Upper lobe of left lung (tissue), 6 donors: ENCODE results near the gene PPP1R14B. TPM values are rescaled to one million over a fixed set of nuclear protein-coding genes. Genes with fewer than 3 reads are reported as not detected.
A peak's percentile ranks its signal among the peaks of the same experiment; 100 is the strongest.

ENCODE experiments used
- ATAC-seq, 2 donors: fragments of 200-7000 bp; cut with Tn5 transposase; one replicate each; pipeline ENCODE4 v1.9.1; 2022; ENCODE audit warnings: mild to moderate bottlenecking in 2 of 2, moderate library complexity in 2 of 2; ENCODE audit not compliant: low FRiP score in 2 of 2
- DNase-seq, 2 donors: peaks; one replicate each; pipeline ENCODE4 v3.0.0-alpha.2; 2019 to 2020
- H3K27ac ChIP-seq, 4 donors: fragments of 200-600 bp; sonication (generic); one replicate each; pipeline ENCODE4 v1.5.1; 2016 to 2019
- H3K27me3 ChIP-seq, 4 donors: fragments of 200-600 bp; sonication (generic); one replicate each; pipeline ENCODE4 v1.5.1; 2017 to 2019
- H3K36me3 ChIP-seq, 4 donors: fragments of 200-600 bp; sonication (generic); one replicate each; pipeline ENCODE4 v1.5.1; 2016 to 2019
- H3K4me1 ChIP-seq, 4 donors: fragments of 200-600 bp; sonication (generic); one replicate each; pipeline ENCODE4 v1.5.1; 2018 to 2019
- H3K4me3 ChIP-seq, 4 donors: fragments of 200-600 bp; sonication (generic); one replicate each; pipeline ENCODE4 v1.5.1; 2017 to 2019; ENCODE audit warnings: mild to moderate bottlenecking in 2 of 4, moderate library complexity in 1 of 4
- H3K9me3 ChIP-seq, 4 donors: fragments of 200-600 bp; sonication (generic); one replicate each; pipeline ENCODE4 v1.5.1; 2018 to 2019
- CTCF ChIP-seq, 6 experiments: fragments of 450-650 bp in 4 of 6; fragments of 200-600 bp in 2 of 6; sonication (generic) in 2 of 6; IDR thresholded peaks; one replicate each; pipeline ENCODE4 v1.5.1; 2016 to 2019; ENCODE audit warnings: antibody characterized with exemption in 6 of 6
- EP300 ChIP-seq, 4 donors: sonication (generic); formaldehyde crosslinking; IDR thresholded peaks; one replicate each; pipeline ENCODE4 v1.5.1; 2017; ENCODE audit warnings: antibody characterized with exemption in 4 of 4, control low read depth in 2 of 4
- POLR2A ChIP-seq, 4 donors: fragments of 450-650 bp; IDR thresholded peaks; one replicate each; pipeline ENCODE4 v1.5.1; 2016 to 2017; ENCODE audit warnings: antibody characterized with exemption in 4 of 4, mild to moderate bottlenecking in 2 of 4
- POLR2AphosphoS5 ChIP-seq, 2 donors: sonication (generic); formaldehyde crosslinking; IDR thresholded peaks; one replicate each; pipeline ENCODE4 v1.5.1; 2017; ENCODE audit warnings: antibody characterized with exemption in 2 of 2
- WGBS, 2 donors: methylation state at CpG; one replicate each; pipeline ENCODE4 v1.1.5; 2017 to 2018; 5-methylcytosine and 5-hydroxymethylcytosine counted together
- total RNA-seq, 6 donors: library from RNA; depleted of rRNA in 4 of 6; stranded (reverse); fragments of >200 nt in 4 of 6; gene quantifications; one replicate each; pipeline versions ENCODE4 v1.1.0 to v1.2.1, GENCODE V29; 2016 to 2021
- donor health status: DM: no; HTN: no; CAD: no; lungs with moderate emphysema.
- donor health status: DM: no; HTN: yes; CAD: no; lungs with severe emphysema.

PPP1R14B gene
- total RNA-seq, 6 donors from 2014 or later, result 51.4 to 118 (median 60.3) TPM

- TF ChIP-seq POLR2A (IDR thresholded peaks at IDR 0.05), result no peak
- no peak for TF ChIP-seq EP300 (IDR thresholded peaks at IDR 0.05)
- no peak for TF ChIP-seq POLR2AphosphoS5 (IDR thresholded peaks at IDR 0.05)
- TF ChIP-seq CTCF (IDR thresholded peaks at IDR 0.05), result no peak
- ATAC-seq (no peak), DNase-seq (peak in 1 of 2 donors; percentile 82)
- peaks cover 4 to 38% (median 29%) of the 10 kb centered on the region in 4 donors for H3K36me3 ChIP-seq
- peak overlapping the region in 3 of 4 donors; percentile 47 to 62 (median 54) for H3K4me3 ChIP-seq
- WGBS, 2 donors, result 74 to 80% methylated on average over 4 to 23 of the region's 23 CpGs
- no peaks in the 10 kb centered on the region for H3K27me3 ChIP-seq
- peak overlapping the region; percentile 86 to 94 (median 90) for H3K27ac ChIP-seq
- no peaks in the 10 kb centered on the region for H3K9me3 ChIP-seq
- H3K4me1 ChIP-seq, result peaks cover 24 to 47% (median 36%) of the 10 kb centered on the region in 4 donors
Observed at GRCh38 chr11:64208086-64208795, 38.5 kb downstream of the PPP1R14B start.

- TF ChIP-seq POLR2A (IDR thresholded peaks at IDR 0.05) (peak in 2 of 4 donors; percentile 32 to 75), CTCF (IDR thresholded peaks at IDR 0.05) (no peak), POLR2AphosphoS5 (IDR thresholded peaks at IDR 0.05) (peak; percentile 63 to 70)
- Histone ChIP-seq H3K27ac (peak overlapping the region; percentile 86 to 94 (median 90)), H3K36me3 (peaks cover 9 to 46% (median 37%) of the 10 kb centered on the region in 4 donors), H3K9me3 (no peaks in the 10 kb centered on the region), H3K4me3 (peak overlapping the region; percentile 37 to 62 (median 50)), H3K27me3 (no peaks in the 10 kb centered on the region), H3K4me1 (peaks cover 24 to 47% (median 36%) of the 10 kb centered on the region in 4 donors)
- DNase-seq (peak; percentile 80 to 87), ATAC-seq (peak; percentile 64 to 82)
- 26 to 34% methylated on average over 18 to 21 of the region's 30 CpGs for WGBS, 2 donors
Observed at GRCh38 chr11:64207256-64208085, 39.3 kb downstream of the PPP1R14B start.

GRCh38 chr11:64206457-64207255 is 40.1 kb downstream of the PPP1R14B start, which contains the start of gene FERMT3:
FERMT3 (plus strand) TSS chr11:64206721; CDS start chr11:64207365, 644 bp downstream.
- peaks cover 24 to 47% (median 36%) of the 10 kb centered on the region in 4 donors for H3K4me1 ChIP-seq
- H3K27me3 ChIP-seq, result no peaks in the 10 kb centered on the region
- DNase-seq (peak; percentile 89), ATAC-seq (peak; percentile 60 to 65)
- peaks cover 9 to 46% (median 38%) of the 10 kb centered on the region in 4 donors for H3K36me3 ChIP-seq
- peak within 1 kb of the TSS; percentile 37 to 62 (median 50) for H3K4me3 ChIP-seq
- no peak for TF ChIP-seq CTCF (IDR thresholded peaks at IDR 0.05)
- peak in 1 of 2 donors; percentile 68 for TF ChIP-seq POLR2AphosphoS5 (IDR thresholded peaks at IDR 0.05)
- peak in 1 of 4 donors; percentile 74 for TF ChIP-seq POLR2A (IDR thresholded peaks at IDR 0.05)
- no peaks in the 10 kb centered on the region for H3K9me3 ChIP-seq
- peak within 1 kb of the TSS; percentile 86 to 94 (median 90) for H3K27ac ChIP-seq
- WGBS, 2 donors, result 50 to 56% methylated on average over 2 to 27 of the region's 27 CpGs

- peak in 1 of 2 donors; percentile 95 for DNase-seq
- peak; percentile 56 to 64 for TF ChIP-seq POLR2AphosphoS5 (IDR thresholded peaks at IDR 0.05)
- TF ChIP-seq CTCF (IDR thresholded peaks at IDR 0.05), result peak; percentile 66 to 88 (median 71)
- no peak for TF ChIP-seq POLR2A (IDR thresholded peaks at IDR 0.05)
- TF ChIP-seq EP300 (IDR thresholded peaks at IDR 0.05), result no peak
- peak overlapping the region in 2 of 4 donors; percentile 93 to 94 for H3K27ac ChIP-seq
- peaks cover 24 to 47% (median 36%) of the 10 kb centered on the region in 4 donors for H3K4me1 ChIP-seq
- H3K4me3 ChIP-seq, result no peak overlapping the region
- no peaks in the 10 kb centered on the region for H3K27me3 ChIP-seq
- no peaks in the 10 kb centered on the region for H3K9me3 ChIP-seq
- 31 to 36% methylated on average over 7 of the region's 7 CpGs for WGBS, 2 donors
- peaks cover 20 to 54% (median 41%) of the 10 kb centered on the region in 4 donors for H3K36me3 ChIP-seq
- ATAC-seq, result peak; percentile 69 to 74
Observed at GRCh38 chr11:64204464-64204989, 42.2 kb downstream of the PPP1R14B start.
